GM18517 (cell line): Measurements from ENCODE around the gene TMEM217.

Source experiments
- ATAC-seq: cut with Tn5 transposase; IDR thresholded peaks from one replicate; pipeline ENCODE4 v1.9.1; 2021; ENCODE audit warnings: mild to moderate bottlenecking, moderate library complexity; ENCODE audit not compliant: unreplicated experiment

Gene TMEM217

DNA sequence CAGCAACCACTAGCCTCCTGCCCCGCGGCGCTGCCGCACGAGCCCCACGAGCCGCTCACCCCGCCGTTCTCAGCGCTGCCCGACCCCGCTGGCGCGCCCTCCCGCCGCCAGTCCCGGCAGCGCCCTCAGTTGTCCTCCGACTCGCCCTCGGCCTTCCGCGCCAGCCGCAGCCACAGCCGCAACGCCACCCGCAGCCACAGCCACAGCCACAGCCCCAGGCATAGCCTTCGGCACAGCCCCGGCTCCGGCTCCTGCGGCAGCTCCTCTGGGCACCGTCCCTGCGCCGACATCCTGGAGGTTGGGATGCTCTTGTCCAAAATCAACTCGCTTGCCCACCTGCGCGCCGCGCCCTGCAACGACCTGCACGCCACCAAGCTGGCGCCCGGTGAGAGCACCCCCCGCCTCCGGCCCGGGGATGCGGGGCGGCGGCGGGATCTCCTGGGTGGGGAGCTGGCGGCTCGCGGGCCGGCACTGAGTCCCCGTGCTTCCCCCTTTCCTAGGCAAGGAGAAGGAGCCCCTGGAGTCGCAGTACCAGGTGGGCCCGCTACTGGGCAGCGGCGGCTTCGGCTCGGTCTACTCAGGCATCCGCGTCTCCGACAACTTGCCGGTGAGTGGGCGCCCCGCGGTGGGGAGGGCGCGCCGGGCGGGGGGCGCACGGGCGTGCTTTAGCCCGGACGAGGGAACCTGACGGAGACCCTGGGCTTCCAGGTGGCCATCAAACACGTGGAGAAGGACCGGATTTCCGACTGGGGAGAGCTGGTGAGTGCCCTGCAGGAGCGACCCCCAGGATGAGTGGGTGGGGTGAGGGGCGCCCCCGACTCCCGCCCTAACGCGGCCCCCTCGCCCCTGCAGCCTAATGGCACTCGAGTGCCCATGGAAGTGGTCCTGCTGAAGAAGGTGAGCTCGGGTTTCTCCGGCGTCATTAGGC is 87.4 kb downstream of the TMEM217 start:
- peak; percentile 20 for ATAC-seq

DNA sequence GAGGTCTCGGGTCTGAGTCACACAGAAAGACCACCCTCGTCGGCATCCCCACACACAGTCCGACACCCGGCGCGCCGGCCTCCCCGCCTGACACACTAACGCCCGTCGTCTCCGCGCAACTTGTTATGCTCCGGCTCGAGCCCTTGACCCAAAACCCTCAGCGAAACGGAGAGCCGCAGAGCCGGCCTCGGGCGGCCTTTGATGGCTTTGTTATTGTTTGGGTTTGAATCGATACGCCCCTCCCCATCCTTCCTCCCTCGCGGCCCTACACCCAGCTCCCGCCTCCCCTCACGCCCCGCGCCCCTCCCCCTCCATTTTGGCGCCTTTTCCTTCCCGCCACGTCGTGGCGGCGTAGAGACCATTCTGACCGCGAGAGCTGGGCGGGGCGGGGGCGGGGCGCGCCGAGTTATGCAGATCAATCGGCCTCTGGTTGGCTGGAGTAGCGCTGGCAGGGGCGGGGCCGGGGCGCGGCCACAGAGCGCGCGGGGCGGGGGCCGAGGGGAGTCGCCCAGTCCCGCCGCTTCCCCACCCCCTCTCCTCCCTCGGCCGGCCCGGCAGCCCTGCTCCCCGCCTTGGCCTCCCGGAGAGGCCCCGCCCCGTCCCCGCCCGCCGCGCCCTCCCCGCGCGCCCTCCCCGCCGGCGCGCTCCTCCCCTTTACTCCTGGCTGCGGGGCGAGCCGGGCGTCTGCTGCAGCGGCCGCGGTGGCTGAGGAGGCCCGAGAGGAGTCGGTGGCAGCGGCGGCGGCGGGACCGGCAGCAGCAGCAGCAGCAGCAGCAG is 88.3 kb downstream of the TMEM217 start, which contains the start of gene PIM1:
PIM1 (plus strand) TSS at position 657 of the 777 bp plus-strand sequence. CDS start 424 bp downstream, outside the sequence.
- peak; percentile 39 for ATAC-seq

DNA sequence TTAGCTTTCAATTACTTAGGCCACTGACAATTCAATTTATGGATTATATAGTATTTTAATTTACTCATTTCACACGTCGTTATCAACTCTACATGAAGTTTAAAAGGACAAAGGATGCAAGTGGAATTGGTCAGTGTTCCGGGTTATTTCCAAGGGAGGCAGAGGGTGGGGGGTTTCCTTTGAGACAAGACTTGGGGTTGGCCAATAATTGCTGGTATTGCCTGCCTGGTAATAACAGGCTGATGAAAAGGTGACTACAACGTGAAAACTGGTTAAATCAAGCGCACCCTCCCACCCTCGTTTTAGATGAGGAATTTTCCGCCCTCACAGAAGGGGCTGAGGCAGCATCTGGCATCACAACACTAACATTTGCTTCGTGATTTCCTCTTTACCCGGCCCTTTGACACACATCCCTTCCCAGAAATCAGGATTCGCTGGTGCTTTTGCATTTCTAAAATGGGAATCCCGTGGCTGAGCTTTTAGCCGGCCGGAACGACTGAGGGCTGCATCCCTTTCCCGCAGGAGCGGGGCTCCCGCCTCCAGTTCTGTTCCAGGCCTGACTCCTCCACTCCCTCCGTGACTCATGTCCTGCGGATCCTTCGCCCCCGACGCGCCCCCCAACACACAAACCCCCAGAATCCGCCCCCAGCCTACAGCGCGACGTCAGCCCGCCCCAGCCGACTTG is 89.0 kb downstream of the TMEM217 start:
- ATAC-seq = no peak

DNA sequence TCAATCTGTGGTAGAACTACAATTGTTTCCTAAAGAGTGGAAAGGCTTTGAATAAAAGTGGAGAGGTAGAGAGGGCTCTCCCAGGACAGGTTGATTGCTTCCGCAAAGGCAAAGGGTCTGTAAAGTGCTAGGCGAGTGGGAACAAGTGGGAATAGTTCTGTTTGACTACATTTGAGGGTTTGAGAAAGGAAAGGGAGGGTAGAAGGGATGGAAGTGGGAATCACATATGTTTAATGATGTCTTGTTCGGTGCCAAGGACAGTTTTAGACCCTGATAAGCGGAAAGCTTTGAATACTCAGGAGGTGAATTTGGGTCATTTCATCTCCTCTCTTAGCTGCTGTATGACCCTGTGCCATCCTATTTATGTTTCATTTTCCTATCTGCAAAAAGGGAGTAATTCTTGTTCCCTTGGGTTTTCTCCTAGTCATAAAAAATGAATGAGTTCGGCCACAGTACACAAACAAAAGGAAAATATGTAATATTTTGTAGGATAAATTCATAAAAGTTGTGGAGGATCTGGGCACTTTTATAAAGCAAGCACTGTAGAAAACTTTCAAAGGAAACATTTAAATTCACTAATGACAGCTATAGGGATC is 89.7 kb downstream of the TMEM217 start:
- no peak for ATAC-seq

DNA sequence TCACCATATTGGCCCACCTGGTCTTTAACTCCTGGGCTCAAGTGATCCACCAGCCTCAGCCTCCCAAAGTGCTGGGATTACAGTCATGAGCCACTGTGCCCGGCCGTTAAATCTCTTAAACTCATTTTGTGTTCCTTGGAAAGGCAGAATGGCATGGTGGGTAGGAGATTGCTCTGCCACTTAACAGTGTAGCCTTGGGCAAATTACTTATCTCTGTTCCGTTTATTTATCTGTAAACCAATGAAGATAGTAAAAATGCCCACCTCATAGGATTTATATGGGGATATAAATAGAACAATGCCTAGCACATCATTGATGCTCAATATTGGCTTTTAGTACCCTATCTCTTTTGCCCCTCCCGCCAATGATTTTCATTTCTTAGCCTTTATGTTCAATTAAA is 95.2 kb downstream of the TMEM217 start:
- ATAC-seq = no peak
